ENCODE measurements around the gene SNTB2.

DNA sequence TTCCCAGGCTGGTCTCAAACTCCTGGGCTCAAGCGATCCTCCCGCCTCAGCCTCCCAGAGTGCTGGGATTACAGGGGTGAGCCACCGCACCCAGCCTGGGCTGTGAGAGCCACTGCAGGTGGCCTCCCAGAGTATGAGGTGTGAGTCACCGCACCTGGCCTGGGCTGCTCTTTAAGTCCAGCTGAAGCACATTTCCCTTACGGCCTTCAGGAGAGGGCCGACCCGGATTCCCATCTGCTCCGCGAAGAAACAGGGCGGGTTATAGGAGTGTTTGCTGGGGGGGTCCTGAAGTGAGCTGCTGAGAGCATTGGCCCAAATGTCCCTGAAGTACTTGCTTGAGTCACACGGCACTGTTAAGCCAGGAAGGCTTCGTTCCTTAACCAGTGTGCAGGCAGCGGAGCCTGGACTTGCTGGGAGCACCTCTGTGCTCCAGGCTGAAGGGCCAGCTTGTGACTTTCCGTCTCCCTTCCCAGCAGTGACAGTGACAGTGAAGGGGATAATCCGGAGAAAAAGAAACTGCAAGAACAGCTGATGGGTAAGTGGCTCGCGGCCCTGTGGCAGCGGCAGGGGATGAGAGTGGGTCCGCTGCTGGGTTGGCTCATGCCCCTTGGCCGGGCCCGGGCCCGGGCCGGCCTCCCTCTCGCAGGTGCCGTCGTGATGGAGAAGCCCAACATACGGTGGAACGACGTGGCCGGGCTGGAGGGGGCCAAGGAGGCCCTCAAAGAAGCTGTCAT lies 131.4 kb downstream of the SNTB2 start:
- TF ChIP-seq EZH2 (IDR thresholded peaks at IDR 0.05) = no peak
- TF ChIP-seq POLR2AphosphoS5 (IDR thresholded peaks at IDR 0.05; ENCODE audit: borderline replicate concordance, low read depth, low read length) = no peak
